Lung (tissue), 12 donors: Measurements from ENCODE around the gene MED14. TPM values are rescaled to one million over a fixed set of nuclear protein-coding genes. Genes with fewer than 3 reads are reported as not detected.

Experiments
- ATAC-seq: fragments of 200-7000 bp; cut with Tn5 transposase; one replicate; pipeline ENCODE4 v1.9.1; 2020; ENCODE audit warnings: moderate number of reproducible peaks; ENCODE audit not compliant: insufficient read depth, low FRiP score
- DNase-seq, 3 donors: peaks; one replicate each; pipeline ENCODE4 v3.0.0-alpha.2; 2013 to 2017
- H3K27ac ChIP-seq, 2 donors: one replicate each; pipeline ENCODE4 v1.5.1; 2013; ENCODE audit warnings: mild to moderate bottlenecking in 2 of 2, moderate library complexity in 2 of 2, control low read depth in 1 of 2, inconsistent platforms in 1 of 2, low read depth in 1 of 2, low read length in 1 of 2
- H3K27me3 ChIP-seq, 3 donors: one replicate each; pipeline ENCODE4 v1.5.1; 2013; ENCODE audit warnings: low read length in 2 of 3; ENCODE audit not compliant: control insufficient read depth in 3 of 3, insufficient read depth in 3 of 3
- H3K36me3 ChIP-seq, 4 donors: one replicate each; pipeline ENCODE4 v1.5.1; 2013; ENCODE audit warnings: low read length in 4 of 4, mild to moderate bottlenecking in 1 of 4, moderate library complexity in 1 of 4; ENCODE audit not compliant: control insufficient read depth in 4 of 4, insufficient read depth in 4 of 4
- H3K4me1 ChIP-seq, 5 donors: one replicate each; pipeline ENCODE4 v1.5.1; 2013; ENCODE audit warnings: low read length in 5 of 5, mild to moderate bottlenecking in 2 of 5, moderate library complexity in 1 of 5; ENCODE audit not compliant: control insufficient read depth in 5 of 5, insufficient read depth in 5 of 5
- H3K4me3 ChIP-seq: one replicate; pipeline ENCODE4 v1.5.1; 2013; ENCODE audit warnings: mild to moderate bottlenecking, control low read depth, moderate library complexity
- H3K9ac ChIP-seq, 2 donors: one replicate each; pipeline ENCODE4 v1.5.1; 2013; ENCODE audit warnings: low read length in 2 of 2, control low read depth in 1 of 2; ENCODE audit not compliant: insufficient read depth in 1 of 2
- H3K9me3 ChIP-seq, 4 donors: one replicate each; pipeline ENCODE4 v1.5.1; 2013; ENCODE audit warnings: low read length in 3 of 4, mild to moderate bottlenecking in 1 of 4, moderate library complexity in 1 of 4; ENCODE audit not compliant: control insufficient read depth in 4 of 4, insufficient read depth in 3 of 4
- CTCF ChIP-seq: IDR thresholded peaks from 2 replicates; pipeline ENCODE4 v1.5.1; 2012; ENCODE audit warnings: mild to moderate bottlenecking; ENCODE audit errors: control extremely low read depth, extremely low read depth
- WGBS, 2 donors: extraction: QIAGEN DNeasy Blood & Tissue Kit; methylation state at CpG; one replicate each; pipeline ENCODE4 v1.1.7; 2013; 5-methylcytosine and 5-hydroxymethylcytosine counted together
- polyA plus RNA-seq, 2 donors: library from polyadenylated mRNA; stranded (reverse); fragments of 200-250 nt; gene quantifications; one replicate each; pipeline ENCODE4 v1.2.1, GENCODE V29; 2013
- total RNA-seq, 2 donors: library from RNA; depleted of rRNA in 1 of 2; stranded (reverse); fragments of >200 nt in 1 of 2; gene quantifications; one replicate each; pipeline ENCODE4 v1.2.1, GENCODE V29; 2014 to 2021
- donor health status: control.
- donor health status: control.
- donor health status: Bipolar disorder and iron deficiency.
- donor health status: healthy.
- donor health status: DM: yes; HTN: yes; CAD: no.

Gene MED14
- total and polyA plus RNA-seq, 4 donors: 9.1 to 41.1 (median 25.6) TPM

DNA sequence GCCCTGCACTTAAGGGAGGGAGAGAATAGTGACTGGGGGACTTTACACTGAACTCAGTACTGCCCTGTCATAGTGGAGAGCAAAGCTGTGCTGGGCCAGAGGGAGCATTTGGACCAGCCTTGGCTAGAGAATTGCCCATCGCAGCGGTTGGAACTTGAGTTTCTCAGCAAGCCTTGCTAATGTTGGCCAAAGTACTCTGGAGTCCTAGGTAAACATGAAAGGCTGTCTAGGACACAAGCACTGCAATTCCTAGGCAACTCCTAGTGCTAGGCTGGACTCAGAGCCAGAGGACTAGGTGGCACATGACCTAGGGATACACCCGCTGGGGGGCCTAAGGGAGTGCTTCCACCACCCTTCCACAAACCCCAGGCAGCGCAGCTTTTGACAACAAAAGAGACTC is 15.0 kb downstream of the MED14 start:
- Histone ChIP-seq H3K27me3 (peaks cover 0 to 25% (median 5%) of the 10 kb centered on the region in 3 donors), H3K27ac (no peak overlapping the region), H3K4me3 (no peak overlapping the region), H3K9ac (no peak overlapping the region), H3K4me1 (peaks cover 0 to 4% (median 0%) of the 10 kb centered on the region in 5 donors), H3K9me3 (peaks cover 0 to 5% (median 0%) of the 10 kb centered on the region in 4 donors), H3K36me3 (peaks cover 0 to 2% (median 0%) of the 10 kb centered on the region in 4 donors)
- DNase-seq (peak in 1 of 3 donors; percentile 18), ATAC-seq (no peak)
- WGBS, 2 donors: 76 to 88% methylated on average over 4 of the region's 4 CpGs
- TF ChIP-seq CTCF: no peak

DNA sequence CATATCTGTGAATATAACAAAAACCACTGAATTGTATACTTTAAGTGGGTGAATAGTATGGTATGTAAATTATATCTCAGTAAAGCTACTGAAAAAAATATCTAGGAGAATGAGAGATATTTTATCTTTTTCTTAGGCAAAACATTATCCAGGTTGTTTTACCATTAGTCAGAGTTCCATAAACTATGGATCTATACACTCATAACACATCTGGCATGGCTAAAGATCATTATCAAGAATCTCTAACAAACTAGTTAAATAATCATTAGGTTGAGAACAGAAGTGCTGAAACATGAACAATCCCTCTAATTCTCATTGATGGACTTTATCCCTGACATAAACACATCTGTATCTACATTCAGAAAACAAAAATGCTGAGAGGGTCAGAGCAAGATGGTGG is 15.6 kb downstream of the MED14 start:
- TF ChIP-seq CTCF: no peak
- Histone ChIP-seq H3K9me3 (peaks cover 0 to 5% (median 0%) of the 10 kb centered on the region in 4 donors), H3K27me3 (peaks cover 2 to 25% (median 5%) of the 10 kb centered on the region in 3 donors), H3K9ac (no peak overlapping the region), H3K27ac (no peak overlapping the region), H3K4me3 (no peak overlapping the region), H3K36me3 (peaks cover 0 to 2% (median 0%) of the 10 kb centered on the region in 4 donors), H3K4me1 (peaks cover 0 to 4% (median 0%) of the 10 kb centered on the region in 5 donors)
- no peak for ATAC-seq
- no peak for DNase-seq

GRCh38 chrX:40719218-40719617 is 16.1 kb downstream of the MED14 start:
- H3K36me3 ChIP-seq: peaks cover 0 to 2% (median 0%) of the 10 kb centered on the region in 4 donors
- DNase-seq: no peak
- no peak for ATAC-seq
- H3K9ac ChIP-seq: no peak overlapping the region
- H3K27me3 ChIP-seq: peaks cover 4 to 25% (median 5%) of the 10 kb centered on the region in 3 donors
- no peak for TF ChIP-seq CTCF
- no peak overlapping the region for H3K27ac ChIP-seq
- H3K9me3 ChIP-seq: peaks cover 0 to 5% (median 0%) of the 10 kb centered on the region in 4 donors
- H3K4me3 ChIP-seq: no peak overlapping the region
- H3K4me1 ChIP-seq: peaks cover 0 to 4% (median 0%) of the 10 kb centered on the region in 5 donors

- Histone ChIP-seq H3K4me3 (no peak overlapping the region), H3K36me3 (peaks cover 0 to 5% (median 0%) of the 10 kb centered on the region in 4 donors), H3K9me3 (no peaks in the 10 kb centered on the region), H3K27ac (no peak overlapping the region), H3K27me3 (peaks cover 0 to 38% (median 10%) of the 10 kb centered on the region in 3 donors), H3K9ac (no peak overlapping the region), H3K4me1 (no peaks in the 10 kb centered on the region)
- ATAC-seq: no peak
- 89 to 90% methylated on average over 1 of the region's 1 CpG for WGBS, 2 donors
- no peak for DNase-seq
- TF ChIP-seq CTCF: no peak
Measured at GRCh38 chrX:40709395-40709794, 25.9 kb downstream of the MED14 start.
